HEK293 (cell line): ENCODE results near the gene SAMD4B.

Experiments used
- CTCF ChIA-PET: fragments of 350-600 bp; formaldehyde crosslinking; extraction: SDS; loops from one replicate; lab custom pipeline; 2021; ENCODE audit warnings: antibody characterized with exemption; lab: Yijun Ruan, JAX
- POLR2A ChIA-PET: fragments of 300-600 bp; formaldehyde crosslinking; extraction: SDS; loops from one replicate; lab custom pipeline; 2020; ENCODE audit warnings: antibody characterized with exemption, inconsistent platforms; lab: Yijun Ruan, JAX
- H3K27ac ChIP-seq: fragments of 200-500 bp; sonication (Bioruptor generic); 2 replicates; pipeline ENCODE4 v1.5.1; 2014; ENCODE audit warnings: low read depth, low read length, control low read depth, inconsistent platforms; ENCODE audit errors: extremely low read depth
- H3K36me3 ChIP-seq, 2 experiments: fragments of 200-500 bp in 1 of 2; sonication (Bioruptor generic) in 1 of 2; 1 replicate in 1 of 2; 2 replicates in 1 of 2; pipeline ENCODE4 v1.5.1; 2014 to 2017; ENCODE audit warnings: inconsistent platforms in 2 of 2, low read length in 2 of 2; ENCODE audit not compliant: control insufficient read depth in 2 of 2, insufficient read depth in 1 of 2
- H3K4me1 ChIP-seq: fragments of 200-500 bp; sonication (Bioruptor generic); 2 replicates; pipeline ENCODE4 v1.5.1; 2014; ENCODE audit warnings: mild to moderate bottlenecking, low read length, inconsistent platforms; ENCODE audit not compliant: control insufficient read depth, insufficient read depth
- H3K4me3 ChIP-seq: 2 replicates; pipeline ENCODE4 v1.5.1; 2011; ENCODE audit warnings: low read depth, mild to moderate bottlenecking, control low read depth, low read length, moderate library complexity
- H3K9me3 ChIP-seq: fragments of 200-500 bp; sonication (Bioruptor generic); 2 replicates; pipeline ENCODE4 v1.5.1; 2014; ENCODE audit warnings: low read depth, low read length, inconsistent platforms; ENCODE audit not compliant: control insufficient read depth, insufficient read depth
- FEZF1 ChIP-seq: fragments of 450-650 bp; formaldehyde crosslinking; IDR thresholded peaks from 2 replicates; pipeline ENCODE4 v1.5.1; 2016; ENCODE audit warnings: missing biosample characterization, missing genetic modification characterization
- GLIS1 ChIP-seq: fragments of 450-650 bp; formaldehyde crosslinking; IDR thresholded peaks from 2 replicates; pipeline ENCODE4 v1.5.1; 2016; ENCODE audit warnings: missing biosample characterization, missing genetic modification characterization
- GLIS2 ChIP-seq: fragments of 450-650 bp; formaldehyde crosslinking; IDR thresholded peaks from 2 replicates; pipeline ENCODE4 v1.5.1; 2016; ENCODE audit warnings: missing biosample characterization, missing genetic modification characterization
- KLF10 ChIP-seq: fragments of 450-650 bp; IDR thresholded peaks from 2 replicates; pipeline ENCODE4 v1.5.1; 2018; ENCODE audit warnings: missing biosample characterization, mild to moderate bottlenecking, missing genetic modification characterization
- KLF9 ChIP-seq: fragments of 450-650 bp; formaldehyde crosslinking; IDR thresholded peaks from 2 replicates; pipeline ENCODE4 v1.5.1; 2016; ENCODE audit warnings: missing biosample characterization, missing genetic modification characterization, low read depth
- OVOL3 ChIP-seq: fragments of 450-650 bp; formaldehyde crosslinking; IDR thresholded peaks from 2 replicates; pipeline ENCODE4 v1.5.1; 2016; ENCODE audit warnings: missing biosample characterization, missing genetic modification characterization
- SP3 ChIP-seq: fragments of 450-650 bp; formaldehyde crosslinking; IDR thresholded peaks from 2 replicates; pipeline ENCODE4 v1.5.1; 2016; ENCODE audit warnings: missing biosample characterization, missing genetic modification characterization
- WT1 ChIP-seq: fragments of 450-650 bp; formaldehyde crosslinking; IDR thresholded peaks from 2 replicates; pipeline ENCODE4 v1.5.1; 2016; ENCODE audit warnings: missing biosample characterization, missing genetic modification characterization
- ZBTB17 ChIP-seq: fragments of 450-650 bp; formaldehyde crosslinking; IDR thresholded peaks from 2 replicates; pipeline ENCODE4 v1.5.1; 2016; ENCODE audit warnings: missing biosample characterization, missing genetic modification characterization
- ZBTB20 ChIP-seq: fragments of 450-650 bp; formaldehyde crosslinking; IDR thresholded peaks from 2 replicates; pipeline ENCODE4 v1.5.1; 2016; ENCODE audit warnings: missing biosample characterization, missing genetic modification characterization
- ZBTB7A ChIP-seq: fragments of 450-650 bp; formaldehyde crosslinking; IDR thresholded peaks from 2 replicates; pipeline ENCODE4 v1.5.1; 2016; ENCODE audit warnings: low read depth, missing biosample characterization, missing genetic modification characterization
- ZBTB8A ChIP-seq: fragments of 450-650 bp; formaldehyde crosslinking; IDR thresholded peaks from 2 replicates; pipeline ENCODE4 v1.5.1; 2016; ENCODE audit warnings: missing biosample characterization, missing genetic modification characterization
- ZNF223 ChIP-seq: fragments of 450-650 bp; formaldehyde crosslinking; IDR thresholded peaks from 2 replicates; pipeline ENCODE4 v1.5.1; 2016; ENCODE audit warnings: missing biosample characterization, missing genetic modification characterization
- ZNF335 ChIP-seq: fragments of 450-650 bp; formaldehyde crosslinking; conservative IDR thresholded peaks from 2 replicates; pipeline ENCODE4 v1.5.1; 2016; ENCODE audit warnings: missing biosample characterization, missing genetic modification characterization
- ZNF341 ChIP-seq: fragments of 450-650 bp; formaldehyde crosslinking; IDR thresholded peaks from 2 replicates; pipeline ENCODE4; 2016; ENCODE audit warnings: low read depth, missing biosample characterization, missing genetic modification characterization
- ZNF416 ChIP-seq: fragments of 450-650 bp; formaldehyde crosslinking; IDR thresholded peaks from 2 replicates; pipeline ENCODE4 v1.5.1; 2016; ENCODE audit warnings: missing biosample characterization, missing genetic modification characterization
- ZNF600 ChIP-seq: fragments of 450-650 bp; formaldehyde crosslinking; IDR thresholded peaks from 2 replicates; pipeline ENCODE4 v1.5.1; 2016; ENCODE audit warnings: missing biosample characterization, missing genetic modification characterization
- ZNF837 ChIP-seq: fragments of 450-650 bp; formaldehyde crosslinking; IDR thresholded peaks from 2 replicates; pipeline ENCODE4 v1.5.1; 2016; ENCODE audit warnings: missing biosample characterization, missing genetic modification characterization
- ZXDB ChIP-seq: fragments of 450-650 bp; formaldehyde crosslinking; IDR thresholded peaks from 2 replicates; pipeline ENCODE4 v1.5.1; 2016; ENCODE audit warnings: missing biosample characterization, missing genetic modification characterization
- TF ChIP-seq, protein P1 (sequence below): fragments of 450-650 bp; formaldehyde crosslinking; IDR thresholded peaks from 2 replicates; pipeline ENCODE4 v1.5.1; 2016; ENCODE audit warnings: missing biosample characterization, missing genetic modification characterization
- TF ChIP-seq, protein P2 (sequence below): fragments of 450-650 bp; formaldehyde crosslinking; IDR thresholded peaks from 2 replicates; pipeline ENCODE4 v1.5.1; 2016; ENCODE audit warnings: missing biosample characterization, missing genetic modification characterization
- TF ChIP-seq, protein P3 (sequence below): fragments of 450-650 bp; formaldehyde crosslinking; IDR thresholded peaks from 2 replicates; pipeline ENCODE4 v1.5.1; 2016; ENCODE audit warnings: missing biosample characterization, missing genetic modification characterization
- TF ChIP-seq, protein P4 (sequence below): fragments of 450-650 bp; formaldehyde crosslinking; IDR thresholded peaks from 2 replicates; pipeline ENCODE4 v1.5.1; 2017; ENCODE audit warnings: missing biosample characterization, missing genetic modification characterization
- TF ChIP-seq, protein P5 (sequence below): fragments of 450-650 bp; formaldehyde crosslinking; IDR thresholded peaks from 2 replicates; pipeline ENCODE4 v1.5.1; 2016; ENCODE audit warnings: missing biosample characterization, missing genetic modification characterization

Gene SAMD4B

DNA sequence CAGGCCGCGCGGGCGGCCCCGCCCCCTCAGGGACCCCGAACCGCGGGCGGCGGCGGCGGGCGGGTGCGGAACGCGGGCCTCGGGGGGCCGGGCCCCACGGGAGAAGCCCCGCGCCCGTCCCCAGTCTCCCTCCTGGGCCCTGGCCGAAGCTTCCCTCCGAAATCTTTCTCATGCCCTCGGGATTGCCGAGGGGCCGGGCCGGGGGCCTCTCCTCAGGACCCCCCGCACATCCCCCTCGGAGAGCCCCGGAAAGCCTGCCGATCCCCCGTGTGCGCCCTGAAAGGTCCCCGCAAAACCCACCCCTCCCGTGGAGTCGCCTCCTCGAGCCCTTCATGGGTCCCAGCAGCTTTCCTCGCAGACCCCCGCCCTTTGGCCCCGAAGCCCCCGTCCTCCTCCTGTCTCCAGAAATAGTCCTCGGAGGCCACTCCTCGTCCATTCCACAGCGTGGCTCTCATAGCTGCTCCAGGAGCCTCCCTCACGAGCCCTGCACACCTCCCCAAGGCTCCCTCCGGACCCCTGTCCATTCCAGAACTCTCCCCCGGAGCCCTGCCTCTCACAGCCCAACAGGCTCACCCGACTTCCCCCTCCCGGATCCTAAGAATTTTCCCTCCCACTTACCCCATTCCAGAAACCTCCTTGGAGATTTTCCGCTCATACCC lies 555 bp downstream of the SAMD4B start:
- Histone ChIP-seq H3K9me3 (no peaks in the 10 kb centered on the region), H3K27ac (peak overlapping the region; percentile 86; the same call in 1 of the 2 replicates), H3K4me1 (peaks cover 48% of the 10 kb centered on the region), H3K36me3 (peaks cover 36 to 41% of the 10 kb centered on the region in 2 experiments), H3K4me3 (peak overlapping the region; percentile 67)
- ChIA-PET POLR2A (interaction anchor here (0.7 to 1.9 kb wide), 28 partner anchors 8 to 968 kb away, joined by 3 to 26 read pairs (median 4); partner anchors contain the start of genes MED29, PAF1, PAK4 and PLEKHG2), CTCF (interaction anchor here (0.6 to 3.5 kb wide), 18 partner anchors 8 to 864 kb away, joined by 3 to 14 read pairs (median 4); partner anchors contain the start of genes MED29 and PAF1)
- TF ChIP-seq ZNF837 (tag by site-specific recombination) (no peak), ZNF223 (tag by site-specific recombination) (no peak), ZBTB20 (tag by site-specific recombination) (0 out of 2 replicates have a peak, but pooled peaks have one; percentile 20), KLF10 (tag by site-specific recombination) (0 out of 2 replicates have a peak, but pooled peaks have one; percentile 19), GLIS1 (peak; percentile 89), ZBTB8A (tag by site-specific recombination) (peak; percentile 52; the same call in 1 of the 2 replicates), WT1 (0 out of 2 replicates have a peak, but pooled peaks have one; percentile 17), ZNF600 (tag by site-specific recombination) (peak; percentile 72), ZNF416 (tag by site-specific recombination) (no peak), ZBTB7A (tag by site-specific recombination) (peak; percentile 23; the same call in 1 of the 2 replicates), ZBTB17 (tag by site-specific recombination) (no peak), SP3 (peak; percentile 27; the same call in 1 of the 2 replicates), FEZF1 (tag by site-specific recombination) (no peak), ZXDB (peak; percentile 6; the same call in 1 of the 2 replicates), ZNF341 (peak; percentile 95), ZNF335 (tag by site-specific recombination) (peak; percentile 96), OVOL3 (no peak), GLIS2 (peak; percentile 89), KLF9 (tag by site-specific recombination) (peak; percentile 32; the same call in 1 of the 2 replicates)
- TF ChIP-seq, protein P1, sequence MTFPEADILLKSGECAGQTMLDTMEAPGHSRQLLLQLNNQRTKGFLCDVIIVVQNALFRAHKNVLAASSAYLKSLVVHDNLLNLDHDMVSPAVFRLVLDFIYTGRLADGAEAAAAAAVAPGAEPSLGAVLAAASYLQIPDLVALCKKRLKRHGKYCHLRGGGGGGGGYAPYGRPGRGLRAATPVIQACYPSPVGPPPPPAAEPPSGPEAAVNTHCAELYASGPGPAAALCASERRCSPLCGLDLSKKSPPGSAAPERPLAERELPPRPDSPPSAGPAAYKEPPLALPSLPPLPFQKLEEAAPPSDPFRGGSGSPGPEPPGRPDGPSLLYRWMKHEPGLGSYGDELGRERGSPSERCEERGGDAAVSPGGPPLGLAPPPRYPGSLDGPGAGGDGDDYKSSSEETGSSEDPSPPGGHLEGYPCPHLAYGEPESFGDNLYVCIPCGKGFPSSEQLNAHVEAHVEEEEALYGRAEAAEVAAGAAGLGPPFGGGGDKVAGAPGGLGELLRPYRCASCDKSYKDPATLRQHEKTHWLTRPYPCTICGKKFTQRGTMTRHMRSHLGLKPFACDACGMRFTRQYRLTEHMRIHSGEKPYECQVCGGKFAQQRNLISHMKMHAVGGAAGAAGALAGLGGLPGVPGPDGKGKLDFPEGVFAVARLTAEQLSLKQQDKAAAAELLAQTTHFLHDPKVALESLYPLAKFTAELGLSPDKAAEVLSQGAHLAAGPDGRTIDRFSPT (tag by site-specific recombination): no peak
- TF ChIP-seq, protein P2, sequence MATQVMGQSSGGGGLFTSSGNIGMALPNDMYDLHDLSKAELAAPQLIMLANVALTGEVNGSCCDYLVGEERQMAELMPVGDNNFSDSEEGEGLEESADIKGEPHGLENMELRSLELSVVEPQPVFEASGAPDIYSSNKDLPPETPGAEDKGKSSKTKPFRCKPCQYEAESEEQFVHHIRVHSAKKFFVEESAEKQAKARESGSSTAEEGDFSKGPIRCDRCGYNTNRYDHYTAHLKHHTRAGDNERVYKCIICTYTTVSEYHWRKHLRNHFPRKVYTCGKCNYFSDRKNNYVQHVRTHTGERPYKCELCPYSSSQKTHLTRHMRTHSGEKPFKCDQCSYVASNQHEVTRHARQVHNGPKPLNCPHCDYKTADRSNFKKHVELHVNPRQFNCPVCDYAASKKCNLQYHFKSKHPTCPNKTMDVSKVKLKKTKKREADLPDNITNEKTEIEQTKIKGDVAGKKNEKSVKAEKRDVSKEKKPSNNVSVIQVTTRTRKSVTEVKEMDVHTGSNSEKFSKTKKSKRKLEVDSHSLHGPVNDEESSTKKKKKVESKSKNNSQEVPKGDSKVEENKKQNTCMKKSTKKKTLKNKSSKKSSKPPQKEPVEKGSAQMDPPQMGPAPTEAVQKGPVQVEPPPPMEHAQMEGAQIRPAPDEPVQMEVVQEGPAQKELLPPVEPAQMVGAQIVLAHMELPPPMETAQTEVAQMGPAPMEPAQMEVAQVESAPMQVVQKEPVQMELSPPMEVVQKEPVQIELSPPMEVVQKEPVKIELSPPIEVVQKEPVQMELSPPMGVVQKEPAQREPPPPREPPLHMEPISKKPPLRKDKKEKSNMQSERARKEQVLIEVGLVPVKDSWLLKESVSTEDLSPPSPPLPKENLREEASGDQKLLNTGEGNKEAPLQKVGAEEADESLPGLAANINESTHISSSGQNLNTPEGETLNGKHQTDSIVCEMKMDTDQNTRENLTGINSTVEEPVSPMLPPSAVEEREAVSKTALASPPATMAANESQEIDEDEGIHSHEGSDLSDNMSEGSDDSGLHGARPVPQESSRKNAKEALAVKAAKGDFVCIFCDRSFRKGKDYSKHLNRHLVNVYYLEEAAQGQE (tag by site-specific recombination): peak; percentile 13; the same call in 1 of the 2 replicates
- TF ChIP-seq, protein P3, sequence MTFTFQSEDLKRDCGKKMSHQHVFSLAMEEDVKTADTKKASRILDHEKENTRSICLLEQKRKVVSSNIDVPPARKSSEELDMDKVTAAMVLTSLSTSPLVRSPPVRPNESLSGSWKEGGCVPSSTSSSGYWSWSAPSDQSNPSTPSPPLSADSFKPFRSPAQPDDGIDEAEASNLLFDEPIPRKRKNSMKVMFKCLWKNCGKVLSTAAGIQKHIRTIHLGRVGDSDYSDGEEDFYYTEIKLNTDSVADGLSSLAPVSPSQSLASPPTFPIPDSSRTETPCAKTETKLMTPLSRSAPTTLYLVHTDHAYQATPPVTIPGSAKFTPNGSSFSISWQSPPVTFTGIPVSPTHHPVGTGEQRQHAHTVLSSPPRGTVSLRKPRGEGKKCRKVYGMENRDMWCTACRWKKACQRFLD (tag by site-specific recombination): no peak
- TF ChIP-seq, protein P4, sequence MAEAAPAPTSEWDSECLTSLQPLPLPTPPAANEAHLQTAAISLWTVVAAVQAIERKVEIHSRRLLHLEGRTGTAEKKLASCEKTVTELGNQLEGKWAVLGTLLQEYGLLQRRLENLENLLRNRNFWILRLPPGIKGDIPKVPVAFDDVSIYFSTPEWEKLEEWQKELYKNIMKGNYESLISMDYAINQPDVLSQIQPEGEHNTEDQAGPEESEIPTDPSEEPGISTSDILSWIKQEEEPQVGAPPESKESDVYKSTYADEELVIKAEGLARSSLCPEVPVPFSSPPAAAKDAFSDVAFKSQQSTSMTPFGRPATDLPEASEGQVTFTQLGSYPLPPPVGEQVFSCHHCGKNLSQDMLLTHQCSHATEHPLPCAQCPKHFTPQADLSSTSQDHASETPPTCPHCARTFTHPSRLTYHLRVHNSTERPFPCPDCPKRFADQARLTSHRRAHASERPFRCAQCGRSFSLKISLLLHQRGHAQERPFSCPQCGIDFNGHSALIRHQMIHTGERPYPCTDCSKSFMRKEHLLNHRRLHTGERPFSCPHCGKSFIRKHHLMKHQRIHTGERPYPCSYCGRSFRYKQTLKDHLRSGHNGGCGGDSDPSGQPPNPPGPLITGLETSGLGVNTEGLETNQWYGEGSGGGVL (tag by site-specific recombination): peak; percentile 81
- TF ChIP-seq, protein P5, sequence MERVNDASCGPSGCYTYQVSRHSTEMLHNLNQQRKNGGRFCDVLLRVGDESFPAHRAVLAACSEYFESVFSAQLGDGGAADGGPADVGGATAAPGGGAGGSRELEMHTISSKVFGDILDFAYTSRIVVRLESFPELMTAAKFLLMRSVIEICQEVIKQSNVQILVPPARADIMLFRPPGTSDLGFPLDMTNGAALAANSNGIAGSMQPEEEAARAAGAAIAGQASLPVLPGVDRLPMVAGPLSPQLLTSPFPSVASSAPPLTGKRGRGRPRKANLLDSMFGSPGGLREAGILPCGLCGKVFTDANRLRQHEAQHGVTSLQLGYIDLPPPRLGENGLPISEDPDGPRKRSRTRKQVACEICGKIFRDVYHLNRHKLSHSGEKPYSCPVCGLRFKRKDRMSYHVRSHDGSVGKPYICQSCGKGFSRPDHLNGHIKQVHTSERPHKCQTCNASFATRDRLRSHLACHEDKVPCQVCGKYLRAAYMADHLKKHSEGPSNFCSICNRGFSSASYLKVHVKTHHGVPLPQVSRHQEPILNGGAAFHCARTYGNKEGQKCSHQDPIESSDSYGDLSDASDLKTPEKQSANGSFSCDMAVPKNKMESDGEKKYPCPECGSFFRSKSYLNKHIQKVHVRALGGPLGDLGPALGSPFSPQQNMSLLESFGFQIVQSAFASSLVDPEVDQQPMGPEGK (tag by site-specific recombination): 0 out of 2 replicates have a peak, but pooled peaks have one; percentile 41
